Keratinocyte (primary cell): ENCODE measurements around the gene RAP1GAP2. TPM values are rescaled to one million over a fixed set of nuclear protein-coding genes. Genes with fewer than 3 reads are reported as not detected.

Source experiments
- DNase-seq: peaks from one replicate; pipeline ENCODE4 v3.0.0-alpha.2; 2011; ENCODE audit warnings: low read depth, missing footprints, low spot score
- FAIRE-seq: peaks from 2 replicates; lab custom pipeline; 2011; peaks lifted over from hg19 to GRCh38; lab: Jason Lieb, UNC
- H2AFZ ChIP-seq: 2 replicates; pipeline ENCODE4 v1.6.0; 2012; ENCODE audit warnings: low read length, control low read depth, inconsistent platforms; ENCODE audit not compliant: control insufficient read depth
- H3K27ac ChIP-seq: 2 replicates; pipeline ENCODE4 v1.5.1; 2011; ENCODE audit warnings: low read length; ENCODE audit not compliant: control insufficient read depth, insufficient read depth
- H3K27me3 ChIP-seq: 3 replicates; pipeline ENCODE4 v1.6.0; 2011; ENCODE audit warnings: low read length; ENCODE audit not compliant: control insufficient read depth, insufficient read depth; ENCODE audit errors: extremely low read depth
- H3K36me3 ChIP-seq, 2 experiments: 2 replicates in 1 of 2; 3 replicates in 1 of 2; pipeline ENCODE4 v1.5.1; 2011; ENCODE audit warnings: low read length in 2 of 2, mild to moderate bottlenecking in 1 of 2; ENCODE audit not compliant: control insufficient read depth in 2 of 2, insufficient read depth in 2 of 2; ENCODE audit errors: extremely low read depth in 1 of 2
- H3K4me1 ChIP-seq: 3 replicates; pipeline ENCODE4 v1.5.1; 2011; ENCODE audit warnings: low read length; ENCODE audit not compliant: control insufficient read depth, insufficient read depth; ENCODE audit errors: extremely low read depth
- H3K4me2 ChIP-seq: 3 replicates; pipeline ENCODE4 v1.6.0; 2011; ENCODE audit warnings: low read depth, low read length; ENCODE audit not compliant: control insufficient read depth, insufficient read depth; ENCODE audit errors: extremely low read depth
- H3K4me3 ChIP-seq, 3 experiments: fragments of 200-600 bp in 1 of 3; sonication (generic) in 1 of 3; 2 replicates in 2 of 3; 3 replicates in 1 of 3; pipeline ENCODE4 v1.5.1; 2011 to 2016; ENCODE audit warnings: low read length in 3 of 3, mild to moderate bottlenecking in 3 of 3, control low read depth in 2 of 3, inconsistent platforms in 1 of 3, low read depth in 1 of 3, mixed read lengths in 1 of 3, mixed run types in 1 of 3, moderate library complexity in 1 of 3; ENCODE audit not compliant: control insufficient read depth in 2 of 3, insufficient read depth in 2 of 3; ENCODE audit errors: extremely low read depth in 1 of 3
- H3K79me2 ChIP-seq: 2 replicates; pipeline ENCODE4 v1.6.0; 2012; ENCODE audit warnings: low read length; ENCODE audit not compliant: control insufficient read depth, insufficient read depth
- H3K9ac ChIP-seq: 3 replicates; pipeline ENCODE4 v1.6.0; 2011; ENCODE audit warnings: low read length; ENCODE audit not compliant: control insufficient read depth, insufficient read depth; ENCODE audit errors: extremely low read depth
- H3K9me1 ChIP-seq: 3 replicates; pipeline ENCODE4 v1.6.0; 2011; ENCODE audit warnings: low read length; ENCODE audit not compliant: control insufficient read depth, insufficient read depth; ENCODE audit errors: extremely low read depth
- H3K9me3 ChIP-seq: 2 replicates; pipeline ENCODE4 v1.5.1; 2012; ENCODE audit warnings: low read depth, low read length; ENCODE audit not compliant: control insufficient read depth
- H4K20me1 ChIP-seq: 3 replicates; pipeline ENCODE4 v1.6.0; 2011; ENCODE audit warnings: low read length; ENCODE audit not compliant: control insufficient read depth, insufficient read depth; ENCODE audit errors: extremely low read depth
- CTCF ChIP-seq, 3 experiments: IDR thresholded peaks in 1 of 3; conservative IDR thresholded peaks in 1 of 3; optimal IDR thresholded peaks in 1 of 3; 2 replicates in 2 of 3; 3 replicates in 1 of 3; pipeline versions ENCODE3 to v1.5.1; 2011; ENCODE audit warnings: low read length in 3 of 3, mild to moderate bottlenecking in 3 of 3, moderate library complexity in 2 of 3, control low read depth in 1 of 3, inconsistent platforms in 1 of 3; ENCODE audit not compliant: insufficient read depth in 2 of 3; ENCODE audit errors: extremely low read depth in 1 of 3
- EZH2 ChIP-seq: IDR thresholded peaks from one replicate; pipeline ENCODE4 v1.6.1; 2012; ENCODE audit warnings: inconsistent platforms, mild to moderate bottlenecking, low read length, moderate library complexity
- dilution Hi-C: fragments of 300-500 bp; cut with MboI; formaldehyde crosslinking; loops from one replicate; pipeline ENCODE4 v1.7.0; 2020; ENCODE audit warnings: low sequenced_read_pairs; ENCODE audit not compliant: extremely low pct_ligation_motif_present
- polyA plus RNA-seq, 5 experiments: library from polyadenylated mRNA; depleted of rRNA in 3 of 5; stranded (reverse) in 3 of 5; stranded (forward) in 1 of 5; unstranded in 1 of 5; fragments of >200 nt; gene quantifications; 1 replicate in 1 of 5; 2 replicates in 3 of 5; 3 replicates in 1 of 5; pipeline versions ENCODE4 v1.2.1 to v1.2.3, GENCODE V29; 2011 to 2012; ENCODE audit warnings: missing spikeins in 2 of 5, low read depth in 1 of 5, low replicate concordance in 1 of 5

Gene RAP1GAP2
- polyA plus RNA-seq, 1 donor (not counting 4 experiments of a cell fraction or from before 2014, with no cell fraction given) = 13.6 TPM

DNA sequence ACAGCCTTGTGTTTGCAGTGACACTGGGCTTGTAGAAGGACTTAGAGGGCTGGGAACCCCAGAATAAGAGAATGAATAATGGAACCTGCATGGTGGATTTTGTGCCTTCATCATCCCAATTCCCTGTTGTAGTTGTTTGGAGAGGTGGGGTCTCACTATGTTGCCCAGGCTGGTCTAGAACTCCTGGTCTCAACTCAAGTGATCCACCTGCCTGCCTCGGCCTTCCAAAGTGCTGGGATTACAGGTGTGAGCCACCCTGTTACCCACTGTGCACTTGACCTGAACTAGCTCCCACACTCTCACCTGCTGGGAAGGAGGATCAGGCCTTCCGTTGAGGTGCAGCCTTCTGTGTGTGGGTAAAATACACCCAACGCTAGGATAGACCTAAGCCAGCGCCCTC is 55.4 kb downstream of the RAP1GAP2 start:
- H3K9me1 ChIP-seq = peaks cover 2% of the 10 kb centered on the region
- H2AFZ ChIP-seq = no peak overlapping the region
- dilution Hi-C loops = no loop called here
- no peak for FAIRE-seq
- H3K4me2 ChIP-seq = no peak overlapping the region
- no peaks in the 10 kb centered on the region for H3K27me3 ChIP-seq
- H3K36me3 ChIP-seq = no peaks in the 10 kb centered on the region
- no peak overlapping the region for H3K27ac ChIP-seq
- no peak for TF ChIP-seq CTCF (optimal IDR thresholded peaks at IDR 0.05 in 1 of 3, IDR thresholded peaks at IDR 0.05 in 1 of 3, conservative IDR thresholded peaks at IDR 0.05 in 1 of 3; ENCODE audit: extremely low read depth in 1 of 3, insufficient read depth in 2 of 3, low read length in 3 of 3)
- TF ChIP-seq EZH2 = no peak
- H3K9me3 ChIP-seq = no peaks in the 10 kb centered on the region
- peaks cover 7% of the 10 kb centered on the region for H3K4me1 ChIP-seq
- H4K20me1 ChIP-seq = no peaks in the 10 kb centered on the region
- DNase-seq = no peak
- H3K4me3 ChIP-seq = no peak overlapping the region
- peaks cover 26% of the 10 kb centered on the region for H3K79me2 ChIP-seq
- H3K9ac ChIP-seq = no peak overlapping the region

GRCh38 chr17:2852221-2852620 is 56.0 kb downstream of the RAP1GAP2 start:
- Histone ChIP-seq H3K36me3 (peaks cover 0 to 5% of the 10 kb centered on the region in 2 experiments), H3K27ac (no peak overlapping the region), H3K4me2 (no peak overlapping the region), H3K4me3 (no peak overlapping the region), H3K9me1 (peaks cover 3% of the 10 kb centered on the region), H3K9ac (no peak overlapping the region), H3K79me2 (peaks cover 32% of the 10 kb centered on the region), H2AFZ (no peak overlapping the region), H3K4me1 (peaks cover 7% of the 10 kb centered on the region), H3K9me3 (no peaks in the 10 kb centered on the region), H4K20me1 (no peaks in the 10 kb centered on the region), H3K27me3 (no peaks in the 10 kb centered on the region)
- no peak for FAIRE-seq
- TF ChIP-seq EZH2 (no peak), CTCF (optimal IDR thresholded peaks at IDR 0.05 in 1 of 3, IDR thresholded peaks at IDR 0.05 in 1 of 3, conservative IDR thresholded peaks at IDR 0.05 in 1 of 3; ENCODE audit: extremely low read depth in 1 of 3, insufficient read depth in 2 of 3, low read length in 3 of 3) (no peak)
- dilution Hi-C loops = no loop called here
- DNase-seq = no peak
